GM12801 (cell line): ENCODE results near the gene FAAP20.

Experiments used
- CTCF ChIP-seq: IDR thresholded peaks from one replicate; pipeline ENCODE4 v1.5.1; 2011; ENCODE audit warnings: control low read depth; ENCODE audit not compliant: insufficient read length; ENCODE audit errors: extremely low read depth

FAAP20 gene

GRCh38 chr1:2224170-2224584 lies 29.6 kb upstream of the FAAP20 start:
- TF ChIP-seq CTCF, result no peak

- no peak for TF ChIP-seq CTCF
Measured at GRCh38 chr1:2221271-2221670, 26.7 kb upstream of the FAAP20 start.

- no peak for TF ChIP-seq CTCF
Measured at GRCh38 chr1:2216767-2217058, 22.1 kb upstream of the FAAP20 start.

GRCh38 chr1:2215909-2216766 lies 21.6 kb upstream of the FAAP20 start:
- no peak for TF ChIP-seq CTCF

- TF ChIP-seq CTCF, result no peak
Measured at GRCh38 chr1:2215329-2215728, 20.8 kb upstream of the FAAP20 start.

GRCh38 chr1:2214541-2215241 lies 20.1 kb upstream of the FAAP20 start:
- TF ChIP-seq CTCF, result no peak

- no peak for TF ChIP-seq CTCF
Measured at GRCh38 chr1:2213576-2214505, 19.3 kb upstream of the FAAP20 start.
